HG02885 (cell line): ENCODE measurements around the gene PCBP3.

Source experiments
- ATAC-seq: cut with Tn5 transposase; IDR thresholded peaks from one replicate; pipeline ENCODE4 v1.9.1; 2021; ENCODE audit warnings: mild to moderate bottlenecking; ENCODE audit not compliant: unreplicated experiment, poor library complexity

The PCBP3 gene

GRCh38 chr21:45980697-45981096 lies 337.2 kb downstream of the PCBP3 start:
- no peak for ATAC-seq

- no peak for ATAC-seq
These were observed 337.9 kb downstream of the PCBP3 start, which contains the start of gene COL6A1 for GRCh38 chr21:45981151-45982091. TSS of gene COL6A1 (plus strand) at chr21:45981770. CDS start at chr21:45981851, 81 bp downstream.

GRCh38 chr21:45982092-45982757 lies 338.7 kb downstream of the PCBP3 start:
- no peak for ATAC-seq

- ATAC-seq, result no peak
These were observed 339.5 kb downstream of the PCBP3 start for GRCh38 chr21:45982758-45983648.

- no peak for ATAC-seq
These were observed 340.1 kb downstream of the PCBP3 start for GRCh38 chr21:45983649-45983965.

- no peak for ATAC-seq
These were observed 340.5 kb downstream of the PCBP3 start for GRCh38 chr21:45983981-45984551.

GRCh38 chr21:45984584-45985095 lies 341.1 kb downstream of the PCBP3 start:
- ATAC-seq, result no peak

GRCh38 chr21:45985471-45986315 lies 342.2 kb downstream of the PCBP3 start:
- no peak for ATAC-seq

GRCh38 chr21:45986316-45987051 lies 343.0 kb downstream of the PCBP3 start:
- no peak for ATAC-seq

- ATAC-seq, result no peak
These were observed 343.7 kb downstream of the PCBP3 start for GRCh38 chr21:45987121-45987711.

GRCh38 chr21:45988366-45989347 lies 345.1 kb downstream of the PCBP3 start:
- no peak for ATAC-seq

- ATAC-seq, result no peak
These were observed 346.0 kb downstream of the PCBP3 start for GRCh38 chr21:45989355-45990048.

GRCh38 chr21:45990049-45990711 lies 346.7 kb downstream of the PCBP3 start:
- no peak for ATAC-seq

GRCh38 chr21:45990741-45991605 lies 347.4 kb downstream of the PCBP3 start:
- ATAC-seq, result no peak
